HepG2 (cell line): ENCODE measurements around the gene ARPC1A. TPM values are rescaled to one million over a fixed set of nuclear protein-coding genes. Genes with fewer than 3 reads are reported as not detected.

Experiments used
- EP300 ChIP-seq, 3 experiments: sonication (generic) in 1 of 3; formaldehyde crosslinking in 1 of 3; IDR thresholded peaks; 2 replicates each; pipeline versions ENCODE4 v1.5.1 to v1.6.1; 2011 to 2020; ENCODE audit warnings: low read depth in 2 of 3, low read length in 2 of 3, borderline replicate concordance in 1 of 3, improper control_type of control experiment in 1 of 3, mild to moderate bottlenecking in 1 of 3, missing genetic modification reagents in 1 of 3, moderate library complexity in 1 of 3
- FOXM1 ChIP-seq: sonication (generic); formaldehyde crosslinking; IDR thresholded peaks from 2 replicates; pipeline ENCODE4 v1.5.0; 2020; ENCODE audit warnings: missing genetic modification reagents
- JUND ChIP-seq: sonication (generic); formaldehyde crosslinking; IDR thresholded peaks from 2 replicates; pipeline ENCODE4 v1.8.0; 2022; ENCODE audit warnings: mild to moderate bottlenecking, missing genetic modification reagents
- KLF12 ChIP-seq: sonication (generic); formaldehyde crosslinking; IDR thresholded peaks from 2 replicates; pipeline ENCODE4 v1.4.0; 2020; ENCODE audit warnings: missing genetic modification reagents, borderline replicate concordance
- MAF1 ChIP-seq: sonication (generic); formaldehyde crosslinking; IDR thresholded peaks from 2 replicates; pipeline ENCODE4 v1.5.0; 2020; ENCODE audit warnings: missing genetic modification reagents, borderline replicate concordance
- NKX3-1 ChIP-seq: sonication (generic); formaldehyde crosslinking; IDR thresholded peaks from 2 replicates; pipeline ENCODE4 v1.5.0; 2020; ENCODE audit warnings: missing genetic modification reagents
- POLR2AphosphoS5 ChIP-seq: IDR thresholded peaks from 2 replicates; pipeline ENCODE4 v1.6.1; 2012; ENCODE audit warnings: low read depth, low read length
- RFX5 ChIP-seq: IDR thresholded peaks from 2 replicates; pipeline ENCODE4 v1.6.1; 2011; ENCODE audit warnings: low read depth, low read length, improper control_type of control experiment
- SIX4 ChIP-seq: sonication (generic); formaldehyde crosslinking; IDR thresholded peaks from 2 replicates; pipeline ENCODE4 v1.4.0; 2020; ENCODE audit warnings: missing genetic modification reagents
- SKI ChIP-seq: fragments of 450-650 bp; IDR thresholded peaks from one replicate; pipeline ENCODE4 v1.6.1; 2018; ENCODE audit warnings: mild to moderate bottlenecking; ENCODE audit not compliant: partially characterized antibody
- SP2 ChIP-seq: sonication (generic); formaldehyde crosslinking; IDR thresholded peaks from 2 replicates; pipeline ENCODE4 v1.5.1; 2020; ENCODE audit warnings: mild to moderate bottlenecking, missing genetic modification reagents
- SPEN ChIP-seq: sonication (generic); formaldehyde crosslinking; IDR thresholded peaks from 2 replicates; pipeline ENCODE4 v1.5.1; 2020; ENCODE audit warnings: low read depth, mild to moderate bottlenecking, missing genetic modification reagents
- TERF1 ChIP-seq: sonication (generic); formaldehyde crosslinking; IDR thresholded peaks from 2 replicates; pipeline ENCODE4 v1.8.0; 2022; ENCODE audit warnings: mild to moderate bottlenecking, missing genetic modification reagents, moderate library complexity
- ZNF207 ChIP-seq: fragments of 450-650 bp; IDR thresholded peaks from 2 replicates; pipeline ENCODE4 v1.6.1; 2016; ENCODE audit warnings: antibody characterized with exemption, borderline replicate concordance
- ZNF33A ChIP-seq: sonication (generic); formaldehyde crosslinking; IDR thresholded peaks from 2 replicates; pipeline ENCODE4 v1.5.1; 2020; ENCODE audit warnings: missing genetic modification reagents, mild to moderate bottlenecking, moderate library complexity, borderline replicate concordance
- ZNF552 ChIP-seq: sonication (generic); formaldehyde crosslinking; IDR thresholded peaks from 2 replicates; pipeline ENCODE4 v1.9.0; 2022; ENCODE audit warnings: missing genetic modification reagents, mild to moderate bottlenecking, borderline replicate concordance
- ZNF598 ChIP-seq: sonication (generic); formaldehyde crosslinking; IDR thresholded peaks from 2 replicates; pipeline ENCODE4 v1.5.1; 2020; ENCODE audit warnings: mild to moderate bottlenecking, missing genetic modification reagents, borderline replicate concordance
- ZNF773 ChIP-seq: sonication (generic); formaldehyde crosslinking; IDR thresholded peaks from 2 replicates; pipeline ENCODE4 v1.4.0; 2020; ENCODE audit warnings: missing genetic modification reagents, borderline replicate concordance
- ZNF777 ChIP-seq: sonication (generic); formaldehyde crosslinking; IDR thresholded peaks from 2 replicates; pipeline ENCODE4 v1.4.0; 2020; ENCODE audit warnings: missing genetic modification reagents
- polyA plus RNA-seq, 8 experiments: library from polyadenylated mRNA; depleted of rRNA in 3 of 8; stranded (reverse) in 7 of 8; unstranded in 1 of 8; fragments of >200 nt; fragmentation: Illumina TruSeq in 4 of 8; extraction: Trizol in 4 of 8; gene quantifications; 2 replicates each; pipeline versions ENCODE4 v1.2.1 to v1.2.3, GENCODE V29; 2011 to 2016; ENCODE audit warnings: low read depth in 4 of 8, missing spikeins in 1 of 8, mixed read lengths in 1 of 8; ENCODE audit not compliant: insufficient read depth in 1 of 8
- total RNA-seq, 5 experiments: library from RNA; depleted of rRNA; stranded (reverse); fragments of >200 nt; fragmentation: Illumina TruSeq; extraction: Trizol; gene quantifications; 2 replicates each; pipeline ENCODE4 v1.2.3, GENCODE V29; 2016; ENCODE audit warnings: low read depth in 1 of 5
- TF ChIP-seq, protein P1 (sequence below): sonication (generic); formaldehyde crosslinking; IDR thresholded peaks from 2 replicates; pipeline ENCODE4 v1.4.0; 2020; ENCODE audit warnings: missing genetic modification reagents

ARPC1A gene
- total and polyA plus RNA-seq, 2 of the 13 experiments (the other 11 are each of a cell fraction or from before 2014, with no cell fraction given): 44.3 to 88.5 TPM

- TF ChIP-seq TERF1 (CRISPR knock-in tag) (no peak), KLF12 (no peak), ZNF33A (no peak), NKX3-1 (no peak; the same call in 1 of the 2 replicates), ZNF777 (CRISPR knock-in tag) (peak; percentile 93), SIX4 (no peak), EP300 (IDR thresholded peaks at IDR 0.05; ENCODE audit: low read depth in 2 of 2, low read length in 2 of 2) (no peak), EP300 (CRISPR knock-in tag; IDR thresholded peaks at IDR 0.05; ENCODE audit: borderline replicate concordance) (no peak), ZNF773 (CRISPR knock-in tag) (no peak), ZNF598 (CRISPR knock-in tag) (no peak), JUND (CRISPR knock-in tag) (no peak), FOXM1 (CRISPR knock-in tag) (no peak), POLR2AphosphoS5 (peak; percentile 64), ZNF552 (no peak), SP2 (peak; percentile 47; the same call in 1 of the 2 replicates), MAF1 (CRISPR knock-in tag) (no peak), RFX5 (no peak), SKI (no peak), ZNF207 (no peak), SPEN (no peak; the same call in 1 of the 2 replicates)
- TF ChIP-seq, protein P1, sequence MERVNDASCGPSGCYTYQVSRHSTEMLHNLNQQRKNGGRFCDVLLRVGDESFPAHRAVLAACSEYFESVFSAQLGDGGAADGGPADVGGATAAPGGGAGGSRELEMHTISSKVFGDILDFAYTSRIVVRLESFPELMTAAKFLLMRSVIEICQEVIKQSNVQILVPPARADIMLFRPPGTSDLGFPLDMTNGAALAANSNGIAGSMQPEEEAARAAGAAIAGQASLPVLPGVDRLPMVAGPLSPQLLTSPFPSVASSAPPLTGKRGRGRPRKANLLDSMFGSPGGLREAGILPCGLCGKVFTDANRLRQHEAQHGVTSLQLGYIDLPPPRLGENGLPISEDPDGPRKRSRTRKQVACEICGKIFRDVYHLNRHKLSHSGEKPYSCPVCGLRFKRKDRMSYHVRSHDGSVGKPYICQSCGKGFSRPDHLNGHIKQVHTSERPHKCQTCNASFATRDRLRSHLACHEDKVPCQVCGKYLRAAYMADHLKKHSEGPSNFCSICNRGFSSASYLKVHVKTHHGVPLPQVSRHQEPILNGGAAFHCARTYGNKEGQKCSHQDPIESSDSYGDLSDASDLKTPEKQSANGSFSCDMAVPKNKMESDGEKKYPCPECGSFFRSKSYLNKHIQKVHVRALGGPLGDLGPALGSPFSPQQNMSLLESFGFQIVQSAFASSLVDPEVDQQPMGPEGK (CRISPR knock-in tag): peak; percentile 51; the same call in 1 of the 2 replicates
Observed at GRCh38 chr7:99374111-99375064, 48.7 kb downstream of the ARPC1A start, which contains the start of gene ARPC1B (continued).
